ENCODE measurements around the gene GPHN.
"Not testable (repeated sequence)": the region's sequence is repeated elsewhere in the genome, so short reads cannot be mapped to it uniquely, and the experiment has no call there.

The GPHN gene

DNA sequence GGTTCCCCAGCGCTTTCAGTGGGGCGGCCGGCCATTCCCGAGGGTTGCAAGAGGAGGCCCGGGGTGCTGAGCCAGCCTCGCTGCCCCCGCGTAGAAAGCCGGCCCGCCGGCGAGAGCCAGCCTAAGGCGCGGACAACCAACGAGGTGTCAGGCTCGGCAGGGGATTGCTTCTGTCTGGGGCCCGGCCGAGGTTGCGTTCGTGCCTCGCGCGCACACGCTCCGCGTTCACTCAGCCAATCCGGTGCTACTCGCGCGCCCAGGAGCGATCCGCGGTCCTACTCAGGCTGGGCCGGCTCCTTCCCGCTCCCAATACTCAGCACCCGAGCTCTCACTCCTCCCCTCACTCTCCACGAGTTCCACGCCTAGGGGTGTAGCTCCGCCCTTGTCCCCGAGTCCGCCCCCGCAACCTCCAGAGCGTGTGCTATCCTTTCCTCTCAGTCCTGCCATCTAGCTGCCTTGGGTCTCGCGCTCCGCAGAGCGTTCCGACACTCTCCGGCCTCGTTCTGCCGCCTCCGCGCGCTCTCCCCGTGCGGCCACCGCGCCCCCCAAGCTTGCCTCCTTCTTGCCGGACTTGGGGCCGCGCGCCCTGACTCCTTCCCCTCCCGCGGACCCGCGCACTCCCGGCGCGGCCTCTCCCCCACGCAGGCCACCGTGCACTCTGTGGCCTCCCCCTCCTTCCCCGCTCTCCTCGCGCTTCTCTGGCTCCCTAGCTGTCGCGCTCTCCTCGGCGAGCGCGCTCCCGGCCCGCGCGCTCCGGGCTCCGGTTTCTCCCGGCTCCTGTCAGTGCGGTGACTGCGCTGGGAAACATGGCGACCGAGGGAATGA is at the start of gene GPHN:
GPHN (plus strand) TSS at position 426 of the 825 bp plus-strand sequence.
- DNase-seq, result no peak

GRCh38 chr14:66459603-66460002 is 48.3 kb upstream of the GPHN start:
- no peak for DNase-seq

GRCh38 chr14:66464261-66464660 is 43.7 kb upstream of the GPHN start:
- DNase-seq, result no peak

DNA sequence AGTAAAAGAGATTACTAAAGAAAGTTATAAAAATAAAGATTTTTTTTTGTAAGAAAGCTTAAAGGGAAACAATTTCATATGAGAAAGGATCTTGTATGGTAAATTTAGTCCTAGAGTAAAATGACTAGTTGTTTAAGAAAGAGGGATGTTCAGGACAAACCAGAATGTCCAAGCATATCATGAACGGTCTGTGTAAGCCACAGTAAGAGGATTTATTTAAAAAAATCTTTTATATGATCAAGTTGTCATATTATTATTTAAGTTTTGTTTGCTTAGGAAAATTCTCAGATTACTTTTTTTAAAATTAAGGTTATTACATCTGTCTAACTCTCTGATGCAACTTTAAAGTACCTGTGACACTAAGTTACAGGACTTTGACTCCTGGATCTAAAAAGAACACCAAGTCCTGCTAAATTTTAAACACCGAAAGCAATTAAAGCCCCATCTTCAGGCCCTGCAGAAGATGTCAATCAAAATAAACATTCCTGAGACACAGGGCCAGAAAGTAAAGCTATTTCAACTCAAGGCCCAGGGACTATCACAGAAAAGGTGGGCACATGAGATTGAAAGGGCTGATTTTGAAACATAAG is 39.1 kb upstream of the GPHN start:
- DNase-seq, result no peak

DNA sequence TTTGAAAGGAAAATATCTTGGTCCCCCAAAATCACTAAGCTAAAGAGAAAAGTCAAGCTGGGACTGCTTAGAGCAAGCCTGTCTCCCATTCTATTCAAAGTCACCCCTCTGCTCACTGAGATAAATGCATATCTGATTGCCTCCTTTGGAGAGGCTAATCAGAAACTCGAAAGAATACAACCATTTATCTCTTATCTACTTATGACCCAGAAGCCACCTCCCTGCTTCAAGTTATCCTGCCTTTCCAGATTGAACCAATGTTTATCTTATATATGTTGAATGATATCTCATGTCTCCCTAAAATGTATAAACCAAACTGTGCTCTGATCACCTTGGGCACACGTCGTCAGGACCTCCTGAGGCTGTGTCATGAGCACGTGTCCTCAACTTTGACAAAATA is 36.4 kb upstream of the GPHN start:
- DNase-seq, result no peak

- no peak for DNase-seq
Observed at GRCh38 chr14:66472251-66472650, 35.7 kb upstream of the GPHN start.

DNA sequence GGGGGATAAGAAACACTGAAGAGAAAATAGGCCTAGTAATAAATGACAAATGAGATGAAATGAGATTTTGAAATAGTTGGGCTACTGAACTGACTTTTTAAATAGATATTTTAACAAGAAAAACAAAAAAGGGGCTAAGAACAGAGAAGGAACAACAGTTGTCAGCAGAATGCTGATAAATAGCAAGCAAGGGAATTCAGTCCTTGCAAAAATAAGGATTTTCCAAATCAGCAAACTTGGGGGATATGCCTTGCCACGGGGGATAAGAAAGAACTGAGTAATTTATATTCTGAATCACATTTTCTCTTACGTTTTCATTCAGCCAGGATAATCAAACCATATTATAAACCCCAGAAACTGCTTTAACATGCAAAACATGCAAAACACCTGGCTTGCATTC is 34.7 kb upstream of the GPHN start:
- no peak for DNase-seq

- no peak for DNase-seq
Observed at GRCh38 chr14:66476964-66477363, 31.0 kb upstream of the GPHN start.

GRCh38 chr14:66477567-66477966 is 30.4 kb upstream of the GPHN start:
- DNase-seq, result no peak

DNA sequence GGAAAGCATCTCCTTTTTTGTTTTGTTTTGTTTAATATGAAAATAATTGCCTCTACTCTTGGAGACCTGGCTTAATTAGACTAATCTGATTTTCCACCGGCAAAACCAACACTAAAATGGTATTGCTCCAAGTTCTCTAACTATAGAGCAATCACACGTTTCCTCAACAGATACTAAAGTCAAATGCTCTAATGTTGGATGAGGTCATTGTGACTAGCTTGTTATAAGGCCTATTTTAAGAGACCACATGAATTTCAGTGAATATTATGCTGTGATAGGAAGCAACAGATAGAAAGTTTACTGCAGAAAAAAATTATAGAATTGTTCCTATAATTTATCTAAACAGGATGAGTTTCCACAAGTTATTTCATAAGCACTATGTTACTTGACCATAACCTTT is 25.1 kb upstream of the GPHN start:
- no peak for DNase-seq

GRCh38 chr14:66483322-66483721 is 24.6 kb upstream of the GPHN start:
- no peak for DNase-seq

DNA sequence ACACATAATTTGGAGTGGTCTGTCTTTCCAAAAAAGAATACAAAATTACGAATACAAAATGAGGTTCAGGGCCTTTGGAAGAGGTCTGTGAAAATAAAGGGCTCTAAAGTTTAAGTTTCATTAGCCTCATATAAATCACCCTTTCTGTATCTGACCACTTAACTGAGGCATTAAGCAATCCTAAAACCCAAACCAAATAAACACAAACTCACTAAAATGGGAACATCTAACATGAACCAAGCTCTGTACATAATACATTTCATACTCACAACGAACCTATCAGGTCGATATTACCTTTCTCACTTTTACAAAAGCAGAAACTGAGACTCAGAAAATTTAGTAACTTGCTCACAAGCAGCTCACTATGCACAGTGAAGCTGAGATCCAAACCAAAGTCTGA is 22.9 kb upstream of the GPHN start:
- no peak for DNase-seq

DNA sequence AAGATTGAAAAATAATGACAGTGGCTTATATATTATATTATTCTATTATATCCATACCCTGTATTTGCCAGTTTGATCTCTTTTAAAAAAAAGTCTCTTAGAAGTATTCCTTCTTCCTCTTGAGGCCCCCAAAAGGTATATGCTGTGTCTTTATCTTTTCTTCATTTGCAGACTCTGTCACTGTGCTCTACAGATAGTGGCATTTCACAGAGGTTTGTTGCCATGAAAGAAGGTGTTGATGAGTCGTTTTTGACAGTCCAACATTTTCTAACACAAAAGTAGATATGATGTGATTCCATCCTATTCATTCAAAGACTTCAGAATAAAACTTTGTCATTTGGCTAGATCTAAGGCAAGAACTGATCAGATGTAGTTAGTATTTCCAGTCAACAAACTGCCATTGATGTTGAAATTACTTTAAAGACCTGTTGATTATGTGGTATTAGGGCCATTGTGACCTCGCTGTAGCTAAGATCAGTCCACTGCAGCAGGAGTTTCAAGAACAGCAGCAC is 22.0 kb upstream of the GPHN start, which contains the start of gene CCDC196:
CCDC196 (plus strand) TSS at position 462 of the 512 bp plus-strand sequence. CDS start 132 bp downstream, outside the sequence.
- DNase-seq, result no peak

DNA sequence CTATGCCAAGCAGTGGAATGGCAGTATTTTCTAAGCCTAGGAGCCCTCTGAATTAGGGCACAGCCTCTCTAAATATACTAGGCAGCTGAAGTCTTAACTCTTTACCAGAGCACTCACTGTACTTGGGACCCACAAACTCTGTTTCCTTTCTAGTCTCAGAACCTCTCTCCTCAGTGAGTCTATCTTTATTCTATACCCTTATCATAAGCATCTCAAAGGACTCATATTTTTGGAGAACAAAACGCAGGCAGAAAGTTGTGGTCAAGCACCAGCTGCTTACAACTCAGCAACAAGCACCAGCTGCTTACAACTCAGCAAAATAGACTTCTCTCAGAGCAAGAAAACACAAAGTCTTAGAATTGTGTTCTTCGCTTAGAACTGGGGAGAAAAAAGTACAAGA is 20.8 kb upstream of the GPHN start:
- no peak for DNase-seq

DNA sequence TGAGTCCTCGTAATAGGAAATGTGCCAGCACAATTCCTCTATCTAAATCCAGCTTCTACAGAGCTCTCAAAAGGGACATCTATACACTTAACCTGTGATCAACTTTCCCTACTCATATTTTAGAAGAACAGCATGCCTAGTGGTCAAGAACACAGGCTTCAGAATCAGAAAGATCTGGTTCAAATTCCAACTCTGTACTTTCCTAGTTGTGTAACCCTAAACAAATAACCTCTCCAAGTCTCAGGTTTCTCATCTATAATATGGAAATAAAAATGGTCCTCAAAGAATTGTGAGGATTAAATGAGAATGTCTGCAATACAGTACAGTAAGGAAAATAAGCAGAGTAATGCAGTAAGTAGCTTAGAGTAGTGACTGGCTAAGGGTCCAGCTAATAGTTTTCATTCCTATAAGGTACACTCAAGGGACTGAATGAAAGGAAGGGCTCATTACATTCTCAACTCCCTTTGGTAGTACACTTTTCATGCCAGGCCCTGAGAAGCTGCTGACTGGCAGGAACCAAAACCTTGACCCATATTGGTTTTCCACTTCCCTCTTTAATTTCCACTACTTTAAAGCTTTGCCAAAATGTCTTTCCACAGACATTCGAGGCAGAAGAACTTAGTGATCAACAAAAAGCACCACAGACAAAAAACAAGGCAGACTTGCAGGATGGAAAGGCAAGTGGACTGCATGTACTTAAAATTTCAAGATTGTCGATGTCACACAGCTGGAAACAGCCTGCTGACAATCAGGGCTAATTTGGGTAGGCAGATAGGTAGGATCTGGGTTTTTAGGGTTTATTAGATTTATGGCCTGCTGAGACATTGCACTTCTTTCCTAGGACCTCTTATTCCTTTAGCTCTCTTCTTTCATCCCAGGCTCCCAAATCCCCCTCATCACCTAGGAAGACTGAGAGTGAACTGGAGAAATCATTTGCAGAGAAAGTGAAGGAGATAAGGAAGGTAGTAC is 17.5 kb upstream of the GPHN start:
- no peak for DNase-seq

GRCh38 chr14:66493750-66494149 is 14.2 kb upstream of the GPHN start:
- no peak for DNase-seq

- no peak for DNase-seq
Observed at GRCh38 chr14:66495218-66496098, 12.5 kb upstream of the GPHN start.

DNA sequence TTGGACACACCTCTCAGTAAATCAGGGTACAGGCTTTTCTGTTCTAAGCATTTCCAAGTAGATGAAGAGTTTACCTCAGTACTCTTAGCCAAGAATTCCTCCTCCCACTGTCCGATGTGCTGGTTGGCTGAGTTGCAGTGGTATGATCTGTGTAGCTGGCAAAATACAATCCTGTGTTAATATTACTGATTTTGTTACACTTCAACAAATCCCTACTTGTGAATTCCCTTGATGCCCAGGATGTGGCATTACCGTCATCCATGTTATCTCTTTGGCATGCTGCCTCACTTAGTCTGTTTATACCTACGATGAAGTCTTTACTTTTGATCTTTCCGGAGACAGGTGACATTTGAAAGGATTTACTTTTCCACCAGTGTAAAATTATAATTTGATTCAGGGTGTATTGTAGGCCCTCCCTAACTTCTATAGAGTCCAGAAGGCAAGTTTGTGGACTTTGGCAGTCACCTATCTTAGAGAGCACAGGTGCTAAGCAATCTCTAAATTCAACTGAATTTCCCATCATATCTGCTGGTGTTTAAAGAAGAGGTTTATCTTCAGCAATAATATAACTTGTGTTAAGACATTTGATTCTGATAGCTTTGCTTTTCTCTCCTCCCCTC is 11.6 kb upstream of the GPHN start:
- DNase-seq, result no peak

DNA sequence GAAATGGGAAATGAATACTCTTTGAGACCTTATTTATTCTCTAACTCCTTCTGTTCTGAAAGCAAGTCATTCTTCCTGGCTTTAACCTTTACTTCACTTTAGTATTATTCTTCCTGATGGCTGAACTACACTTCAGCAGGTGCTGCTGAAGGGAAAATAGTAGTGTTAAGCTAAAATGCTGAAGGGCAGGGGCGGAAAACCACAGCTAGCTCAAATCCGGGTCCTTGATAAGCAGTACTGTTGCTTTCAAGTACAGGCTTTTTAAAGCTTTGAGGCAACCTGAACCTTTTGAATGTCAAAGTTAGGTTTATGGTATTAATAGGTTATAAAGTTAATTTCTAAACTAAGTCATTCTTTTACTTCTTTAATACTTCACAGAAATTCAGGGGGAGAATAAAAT is 11.0 kb upstream of the GPHN start:
- DNase-seq, result no peak

- DNase-seq, result no peak
Observed at GRCh38 chr14:66498311-66498710, 9.6 kb upstream of the GPHN start.

DNA sequence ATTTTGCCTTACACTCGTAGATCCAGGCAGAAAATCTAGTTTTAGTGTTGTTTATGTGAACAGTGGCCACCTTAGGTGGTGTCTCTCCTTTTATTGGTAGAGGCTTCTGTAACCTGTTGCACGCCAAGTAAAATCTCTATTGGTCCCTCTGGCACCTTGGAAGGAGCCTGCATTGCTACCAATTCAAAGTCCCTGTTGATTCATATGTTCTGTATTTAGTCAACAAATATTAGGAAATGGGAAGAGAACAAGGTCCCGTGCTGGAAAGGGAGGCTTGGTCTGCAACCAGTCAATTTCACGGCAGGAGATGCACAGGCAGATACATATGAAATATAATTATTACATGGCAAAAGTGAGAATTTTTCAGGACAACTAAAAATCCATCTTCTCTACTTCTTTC is 6.4 kb upstream of the GPHN start:
- DNase-seq, result no peak

GRCh38 chr14:66502836-66503235 is 5.1 kb upstream of the GPHN start:
- not testable (repeated sequence) for DNase-seq
